ENCODE data around the gene FAM174C.

FAM174C gene

GRCh38 chr19:1269478-1270212 is 5.7 kb upstream of the FAM174C start:
- H3K4me3 ChIP-seq (ENCODE audit: low read length): peak overlapping the region; percentile 81
- H3K4me2 ChIP-seq (ENCODE audit: low read length): peak overlapping the region; percentile 98
- no peak overlapping the region for H2AFZ ChIP-seq (ENCODE audit: low read depth, low read length)
- peak overlapping the region; percentile 69 for H3K27ac ChIP-seq (ENCODE audit: low read length)
- peaks cover 15% of the 10 kb centered on the region for H3K27me3 ChIP-seq (ENCODE audit: low read depth, low read length)
- peak overlapping the region; percentile 86 for H3K9ac ChIP-seq (ENCODE audit: low read length)
- H3K79me2 ChIP-seq (ENCODE audit: low read length): peaks cover 51% of the 10 kb centered on the region
- H3K9me3 ChIP-seq (ENCODE audit: insufficient read depth, low read length): no peaks in the 10 kb centered on the region
- peaks cover 50% of the 10 kb centered on the region for H3K36me3 ChIP-seq (replicated peaks; ENCODE audit: low read depth, low read length)
- peaks cover 16% of the 10 kb centered on the region for H4K20me1 ChIP-seq (ENCODE audit: insufficient read depth, low read length)
- TF ChIP-seq EZH2phosphoT487 (IDR thresholded peaks at IDR 0.05; ENCODE audit: low read depth) (no peak), CTCF (IDR thresholded peaks at IDR 0.05; ENCODE audit: low read depth, low read length) (no peak; the same call in 1 of the 2 replicates)
- peaks cover 44% of the 10 kb centered on the region for H3K4me1 ChIP-seq (ENCODE audit: low read length)

DNA sequence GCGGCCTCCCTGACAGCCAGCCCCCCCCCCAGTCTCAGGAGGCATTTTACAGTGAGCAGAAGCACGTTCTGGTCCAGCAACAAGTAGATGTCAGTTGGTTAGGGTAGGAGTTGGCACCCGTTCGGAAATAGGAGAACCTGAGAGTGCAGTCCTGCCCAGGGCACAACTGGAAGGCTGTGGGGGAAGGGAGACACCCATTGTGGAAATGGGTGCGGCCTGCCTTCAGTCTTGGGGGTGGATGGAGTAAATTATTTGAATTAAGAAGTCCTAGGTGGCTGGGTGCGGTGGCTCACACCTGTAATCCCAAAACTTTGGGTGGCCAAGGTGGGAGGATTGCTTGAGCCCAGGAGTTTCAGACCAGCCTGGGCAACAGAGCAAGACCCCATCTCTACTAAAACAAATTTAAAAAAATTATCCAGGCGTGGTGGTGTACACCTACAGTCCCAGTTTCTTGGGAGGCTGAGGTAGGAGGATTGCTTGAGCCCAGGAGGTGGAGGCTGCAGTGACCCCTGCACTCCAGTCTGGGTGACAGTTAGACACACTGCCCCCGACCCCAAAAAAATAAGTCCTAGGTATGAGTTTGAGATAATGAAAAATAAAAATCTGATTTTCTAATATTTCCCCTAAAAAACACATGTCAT is 5.0 kb upstream of the FAM174C start:
- H3K27me3 ChIP-seq (ENCODE audit: low read depth, low read length): peaks cover 15% of the 10 kb centered on the region
- peaks cover 43% of the 10 kb centered on the region for H3K4me1 ChIP-seq (ENCODE audit: low read length)
- H3K36me3 ChIP-seq (replicated peaks; ENCODE audit: low read depth, low read length): peaks cover 54% of the 10 kb centered on the region
- H4K20me1 ChIP-seq (ENCODE audit: insufficient read depth, low read length): peaks cover 16% of the 10 kb centered on the region
- no peaks in the 10 kb centered on the region for H3K9me3 ChIP-seq (ENCODE audit: insufficient read depth, low read length)
- peak overlapping the region; percentile 86 for H3K9ac ChIP-seq (ENCODE audit: low read length)
- H3K27ac ChIP-seq (ENCODE audit: low read length): peak overlapping the region; percentile 69
- no peak overlapping the region for H2AFZ ChIP-seq (ENCODE audit: low read depth, low read length)
- TF ChIP-seq EZH2phosphoT487 (IDR thresholded peaks at IDR 0.05; ENCODE audit: low read depth) (no peak), CTCF (IDR thresholded peaks at IDR 0.05; ENCODE audit: low read depth, low read length) (no peak)
- peak overlapping the region; percentile 81 for H3K4me3 ChIP-seq (ENCODE audit: low read length)
- H3K4me2 ChIP-seq (ENCODE audit: low read length): peak overlapping the region; percentile 98
- H3K79me2 ChIP-seq (ENCODE audit: low read length): peaks cover 55% of the 10 kb centered on the region

DNA sequence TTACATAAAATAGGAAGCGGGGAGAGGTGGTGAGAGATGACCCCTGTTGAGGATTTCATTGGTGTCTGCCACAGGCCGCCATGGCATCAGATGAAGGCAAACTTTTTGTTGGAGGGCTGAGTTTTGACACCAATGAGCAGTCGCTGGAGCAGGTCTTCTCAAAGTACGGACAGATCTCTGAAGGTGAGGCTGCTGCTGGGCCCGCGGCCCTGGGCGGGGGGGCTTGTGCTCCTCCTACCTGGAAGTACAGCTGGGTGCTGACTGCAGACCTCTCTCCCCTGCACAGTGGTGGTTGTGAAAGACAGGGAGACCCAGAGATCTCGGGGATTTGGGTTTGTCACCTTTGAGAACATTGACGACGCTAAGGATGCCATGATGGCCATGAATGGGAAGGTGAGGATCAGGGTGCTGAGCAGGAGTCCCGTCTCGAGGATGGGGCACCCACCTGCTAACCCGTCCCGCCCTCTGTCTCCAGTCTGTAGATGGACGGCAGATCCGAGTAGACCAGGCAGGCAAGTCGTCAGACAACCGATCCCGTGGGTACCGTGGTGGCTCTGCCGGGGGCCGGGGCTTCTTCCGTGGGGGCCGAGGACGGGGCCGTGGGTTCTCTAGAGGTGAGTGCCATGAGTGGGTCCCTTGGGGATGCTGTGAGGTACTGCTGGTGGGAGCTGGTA is 4.3 kb upstream of the FAM174C start:
- Histone ChIP-seq H2AFZ (ENCODE audit: low read depth, low read length) (no peak overlapping the region), H3K4me2 (ENCODE audit: low read length) (peak overlapping the region; percentile 98), H3K27me3 (ENCODE audit: low read depth, low read length) (peaks cover 12% of the 10 kb centered on the region), H3K9me3 (ENCODE audit: insufficient read depth, low read length) (no peaks in the 10 kb centered on the region), H3K4me3 (ENCODE audit: low read length) (peak overlapping the region; percentile 81), H3K79me2 (ENCODE audit: low read length) (peaks cover 57% of the 10 kb centered on the region), H3K36me3 (replicated peaks; ENCODE audit: low read depth, low read length) (peaks cover 54% of the 10 kb centered on the region), H3K4me1 (ENCODE audit: low read length) (peaks cover 38% of the 10 kb centered on the region), H4K20me1 (ENCODE audit: insufficient read depth, low read length) (peaks cover 16% of the 10 kb centered on the region), H3K27ac (ENCODE audit: low read length) (peak overlapping the region; percentile 69; the same call in 1 of the 2 replicates), H3K9ac (ENCODE audit: low read length) (peak overlapping the region; percentile 86)
- TF ChIP-seq CTCF (IDR thresholded peaks at IDR 0.05; ENCODE audit: low read depth, low read length) (no peak), EZH2phosphoT487 (IDR thresholded peaks at IDR 0.05; ENCODE audit: low read depth) (no peak)

Data from OCI-LY3 (cell line).